MM.1S (cell line): ENCODE data around the gene F11.

Experiments
- DNase-seq: peaks from one replicate; pipeline ENCODE4 v3.0.0-alpha.2; 2015
- H2AFZ ChIP-seq: fragments of 300-600 bp; sonication (generic); 2 replicates; pipeline ENCODE4 v1.6.0; 2016; ENCODE audit warnings: antibody characterized with exemption, low read length
- H3F3A ChIP-seq: fragments of 300-600 bp; sonication (generic); 2 replicates; pipeline ENCODE4 v1.6.1; 2016; ENCODE audit warnings: mild to moderate bottlenecking, antibody characterized with exemption, low read length, moderate library complexity, mixed read lengths; ENCODE audit not compliant: insufficient read depth
- H3K27ac ChIP-seq: fragments of 300-600 bp; sonication (generic); 2 replicates; pipeline ENCODE4 v1.5.1; 2016; ENCODE audit warnings: mild to moderate bottlenecking, low read length
- H3K27me3 ChIP-seq: fragments of 300-600 bp; sonication (generic); replicated peaks from 2 replicates; pipeline ENCODE4 v1.6.0; 2016; ENCODE audit warnings: low read length; ENCODE audit not compliant: insufficient read depth
- H3K36me3 ChIP-seq: fragments of 300-600 bp; sonication (generic); replicated peaks from 2 replicates; pipeline ENCODE4 v1.6.1; 2016; ENCODE audit warnings: mild to moderate bottlenecking, low read length, mixed read lengths; ENCODE audit not compliant: insufficient read depth
- H3K4me1 ChIP-seq: fragments of 300-600 bp; sonication (generic); 2 replicates; pipeline ENCODE4 v1.6.1; 2016; ENCODE audit warnings: low read length, mixed read lengths
- H3K4me2 ChIP-seq: fragments of 300-600 bp; sonication (generic); 2 replicates; pipeline ENCODE4 v1.6.0; 2016; ENCODE audit warnings: low read depth, low read length
- H3K4me3 ChIP-seq: fragments of 300-600 bp; sonication (generic); 2 replicates; pipeline ENCODE4 v1.5.1; 2016; ENCODE audit warnings: low read length, mixed read lengths
- H3K79me2 ChIP-seq: fragments of 300-600 bp; sonication (generic); 2 replicates; pipeline ENCODE4 v1.6.1; 2016; ENCODE audit warnings: mixed run types, low read length, mixed read lengths
- H3K9ac ChIP-seq: fragments of 300-600 bp; sonication (generic); 2 replicates; pipeline ENCODE4 v1.6.1; 2016; ENCODE audit warnings: low read length, mixed read lengths
- H3K9me2 ChIP-seq: fragments of 300-600 bp; sonication (generic); replicated peaks from 2 replicates; pipeline ENCODE4 v1.6.1; 2016; ENCODE audit warnings: mild to moderate bottlenecking, low read length, mixed read lengths; ENCODE audit not compliant: insufficient read depth
- H3K9me3 ChIP-seq: fragments of 300-600 bp; sonication (generic); replicated peaks from 2 replicates; pipeline ENCODE4 v1.6.1; 2016; ENCODE audit warnings: mild to moderate bottlenecking, low read length, mixed read lengths; ENCODE audit not compliant: insufficient read depth
- H4K20me1 ChIP-seq: fragments of 300-600 bp; sonication (generic); 2 replicates; pipeline ENCODE4 v1.6.1; 2016; ENCODE audit warnings: mild to moderate bottlenecking, low read length, moderate library complexity, mixed read lengths; ENCODE audit not compliant: insufficient read depth
- EZH2 ChIP-seq: fragments of 300-600 bp; sonication (generic); optimal IDR thresholded peaks from 2 replicates; pipeline ENCODE3; 2017; ENCODE audit warnings: low read depth, mild to moderate bottlenecking, antibody characterized with exemption, low read length, mixed read lengths
- EZH2phosphoT487 ChIP-seq: fragments of 300-600 bp; sonication (generic); IDR thresholded peaks from 2 replicates; pipeline ENCODE4 v1.6.1; 2018; ENCODE audit warnings: antibody characterized with exemption, low read length
- TF ChIP-seq, protein P1 (sequence below): fragments of 300-600 bp; sonication (generic); IDR thresholded peaks from 2 replicates; pipeline ENCODE4 v1.5.1; 2016; ENCODE audit warnings: antibody characterized with exemption, low read length, mixed read lengths

The F11 gene

DNA sequence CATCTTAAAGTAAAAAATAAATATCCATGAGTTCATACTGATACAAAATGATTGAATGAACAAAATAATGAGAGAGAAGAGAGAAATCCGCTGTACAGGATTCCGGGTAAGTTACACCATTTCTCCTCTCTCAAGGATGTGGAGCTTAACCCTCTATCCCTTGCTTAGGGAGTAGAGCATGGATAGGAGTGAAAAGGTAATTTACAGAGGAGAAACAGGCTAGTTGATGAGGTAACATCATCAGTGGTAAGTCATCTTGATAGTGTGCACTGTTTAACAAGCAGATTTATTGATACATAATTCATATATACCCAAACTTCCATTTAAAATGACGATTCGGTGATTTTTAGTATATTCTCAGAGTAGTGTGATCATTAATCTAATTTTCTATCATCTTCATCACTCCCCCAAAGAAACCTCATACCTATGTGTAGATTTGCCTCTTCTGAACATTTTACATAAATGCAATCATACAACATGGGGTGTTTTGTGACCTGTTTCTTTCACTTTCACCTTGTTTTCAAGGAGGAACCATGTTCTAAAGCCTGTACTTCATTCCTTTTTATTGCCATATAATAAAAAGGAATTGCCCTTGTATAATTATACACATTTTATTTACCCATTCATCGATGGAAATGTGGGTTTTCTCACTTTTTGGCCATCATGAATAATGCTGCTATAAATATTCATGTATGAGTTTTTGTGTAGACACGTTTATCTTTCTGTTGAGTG lies 34.8 kb downstream of the F11 start:
- Histone ChIP-seq H3K79me2 (no peaks in the 10 kb centered on the region), H3K9ac (no peak overlapping the region), H2AFZ (no peak overlapping the region), H4K20me1 (no peaks in the 10 kb centered on the region), H3K4me1 (no peaks in the 10 kb centered on the region), H3K9me2 (no peaks in the 10 kb centered on the region), H3K9me3 (no peaks in the 10 kb centered on the region), H3K36me3 (no peaks in the 10 kb centered on the region), H3K4me3 (no peak overlapping the region), H3F3A (no peaks in the 10 kb centered on the region), H3K4me2 (no peak overlapping the region), H3K27ac (no peak overlapping the region), H3K27me3 (no peaks in the 10 kb centered on the region)
- TF ChIP-seq, protein P1, sequence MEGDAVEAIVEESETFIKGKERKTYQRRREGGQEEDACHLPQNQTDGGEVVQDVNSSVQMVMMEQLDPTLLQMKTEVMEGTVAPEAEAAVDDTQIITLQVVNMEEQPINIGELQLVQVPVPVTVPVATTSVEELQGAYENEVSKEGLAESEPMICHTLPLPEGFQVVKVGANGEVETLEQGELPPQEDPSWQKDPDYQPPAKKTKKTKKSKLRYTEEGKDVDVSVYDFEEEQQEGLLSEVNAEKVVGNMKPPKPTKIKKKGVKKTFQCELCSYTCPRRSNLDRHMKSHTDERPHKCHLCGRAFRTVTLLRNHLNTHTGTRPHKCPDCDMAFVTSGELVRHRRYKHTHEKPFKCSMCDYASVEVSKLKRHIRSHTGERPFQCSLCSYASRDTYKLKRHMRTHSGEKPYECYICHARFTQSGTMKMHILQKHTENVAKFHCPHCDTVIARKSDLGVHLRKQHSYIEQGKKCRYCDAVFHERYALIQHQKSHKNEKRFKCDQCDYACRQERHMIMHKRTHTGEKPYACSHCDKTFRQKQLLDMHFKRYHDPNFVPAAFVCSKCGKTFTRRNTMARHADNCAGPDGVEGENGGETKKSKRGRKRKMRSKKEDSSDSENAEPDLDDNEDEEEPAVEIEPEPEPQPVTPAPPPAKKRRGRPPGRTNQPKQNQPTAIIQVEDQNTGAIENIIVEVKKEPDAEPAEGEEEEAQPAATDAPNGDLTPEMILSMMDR = no peak
- TF ChIP-seq EZH2phosphoT487 (no peak), EZH2 (no peak)
- no peak for DNase-seq

DNA sequence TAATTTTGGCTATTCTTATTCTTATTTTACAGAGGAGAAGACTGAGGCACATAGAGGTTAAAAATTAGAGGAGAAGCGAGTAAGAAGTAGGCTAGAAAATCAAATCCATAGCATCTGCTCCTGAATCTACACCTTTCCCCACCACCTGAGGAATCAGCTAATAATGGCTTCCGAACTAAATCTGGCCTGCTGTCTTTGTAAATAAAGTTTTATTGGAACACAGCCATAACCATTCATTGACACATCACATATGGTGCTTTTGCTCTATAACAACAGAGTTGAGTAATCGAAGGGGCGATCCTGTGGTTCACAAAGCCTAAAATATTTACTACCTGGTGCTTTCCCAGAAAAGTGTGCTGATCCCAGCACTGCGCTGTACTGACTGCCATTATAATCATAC lies 38.2 kb downstream of the F11 start:
- TF ChIP-seq, protein P1 = no peak
- no peak for TF ChIP-seq EZH2phosphoT487
- TF ChIP-seq EZH2 = no peak
- no peaks in the 10 kb centered on the region for H3K36me3 ChIP-seq
- H3K79me2 ChIP-seq = no peaks in the 10 kb centered on the region

DNA sequence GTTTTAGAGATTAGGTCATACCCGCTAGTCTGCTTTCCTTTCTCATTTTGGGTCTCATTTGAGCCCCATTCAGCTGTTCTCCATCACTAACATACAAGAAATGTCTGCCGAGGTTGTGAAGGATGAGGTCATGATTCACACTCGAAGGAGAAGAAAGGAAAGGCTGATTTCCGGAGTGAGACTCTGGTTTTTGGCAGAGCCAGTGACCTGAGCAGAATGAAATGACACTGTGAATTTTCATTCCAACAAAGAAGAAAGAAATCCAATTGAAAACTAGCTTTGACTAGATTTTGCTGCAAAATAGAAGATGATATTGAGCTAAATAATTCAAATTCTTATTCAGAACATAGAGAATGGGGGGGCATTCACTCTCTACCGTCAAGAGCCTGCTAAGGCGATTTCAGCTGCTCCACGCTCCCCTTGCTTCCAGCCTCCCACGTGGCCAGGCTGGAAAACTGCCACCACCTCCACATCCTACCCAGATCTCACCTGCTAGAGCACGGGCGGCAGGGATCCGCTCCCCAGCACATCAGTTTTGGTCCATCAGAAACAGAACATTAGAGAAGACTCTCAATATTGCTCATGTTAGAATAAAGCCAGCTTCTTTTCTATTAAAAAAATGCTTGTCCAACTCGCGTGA lies 39.0 kb downstream of the F11 start:
- no peak overlapping the region for H2AFZ ChIP-seq
- no peak overlapping the region for H3K9ac ChIP-seq
- TF ChIP-seq EZH2 (no peak), EZH2phosphoT487 (no peak)
- TF ChIP-seq, protein P1 = no peak
- no peak overlapping the region for H3K4me2 ChIP-seq
- no peak overlapping the region for H3K27ac ChIP-seq
- H3K36me3 ChIP-seq = no peaks in the 10 kb centered on the region
- H4K20me1 ChIP-seq = no peaks in the 10 kb centered on the region
- no peaks in the 10 kb centered on the region for H3K4me1 ChIP-seq
- no peaks in the 10 kb centered on the region for H3F3A ChIP-seq
- no peak for DNase-seq
- no peaks in the 10 kb centered on the region for H3K9me3 ChIP-seq
- no peaks in the 10 kb centered on the region for H3K27me3 ChIP-seq
- no peak overlapping the region for H3K4me3 ChIP-seq
- H3K79me2 ChIP-seq = no peaks in the 10 kb centered on the region
- H3K9me2 ChIP-seq = no peaks in the 10 kb centered on the region

More for the DNA sequence above, 38.2 kb downstream of the F11 start:
- H3K4me1 ChIP-seq = no peaks in the 10 kb centered on the region
- no peaks in the 10 kb centered on the region for H3K9me2 ChIP-seq
- H3K9ac ChIP-seq = no peak overlapping the region
- H3K27me3 ChIP-seq = no peaks in the 10 kb centered on the region
- no peak overlapping the region for H3K27ac ChIP-seq
- no peak for DNase-seq
- H4K20me1 ChIP-seq = no peaks in the 10 kb centered on the region
- H3K4me3 ChIP-seq = no peak overlapping the region
- no peaks in the 10 kb centered on the region for H3K9me3 ChIP-seq
- H3K4me2 ChIP-seq = no peak overlapping the region
- no peak overlapping the region for H2AFZ ChIP-seq
- no peaks in the 10 kb centered on the region for H3F3A ChIP-seq
